LoVo (cell line): ENCODE data around the gene ANKS1B.
"Not testable (repeated sequence)": the region's sequence is repeated elsewhere in the genome, so short reads cannot be mapped to it uniquely, and the experiment has no call there.

Source experiments
- DNase-seq: peaks from one replicate; pipeline ENCODE4 v3.0.0-alpha.2; 2016; ENCODE audit warnings: low spot score

ANKS1B gene

DNA sequence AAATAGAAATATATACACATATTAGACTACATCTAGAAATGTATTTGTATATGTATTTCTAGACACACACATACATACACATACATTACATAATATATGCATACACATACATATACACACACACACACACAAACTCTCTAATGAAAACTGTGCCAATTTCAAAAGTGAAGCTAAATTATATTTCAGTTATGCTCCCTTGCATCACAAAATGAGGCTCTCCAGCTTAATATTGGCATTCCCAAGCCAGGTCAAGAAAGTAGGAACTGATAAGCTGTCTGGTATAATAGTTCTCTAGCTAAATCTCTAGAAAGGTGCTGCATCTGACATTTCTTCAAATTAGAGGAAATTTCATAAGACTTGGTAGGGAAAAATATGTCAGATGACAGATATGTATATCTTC is 280.3 kb downstream of the ANKS1B start:
- no peak for DNase-seq

DNA sequence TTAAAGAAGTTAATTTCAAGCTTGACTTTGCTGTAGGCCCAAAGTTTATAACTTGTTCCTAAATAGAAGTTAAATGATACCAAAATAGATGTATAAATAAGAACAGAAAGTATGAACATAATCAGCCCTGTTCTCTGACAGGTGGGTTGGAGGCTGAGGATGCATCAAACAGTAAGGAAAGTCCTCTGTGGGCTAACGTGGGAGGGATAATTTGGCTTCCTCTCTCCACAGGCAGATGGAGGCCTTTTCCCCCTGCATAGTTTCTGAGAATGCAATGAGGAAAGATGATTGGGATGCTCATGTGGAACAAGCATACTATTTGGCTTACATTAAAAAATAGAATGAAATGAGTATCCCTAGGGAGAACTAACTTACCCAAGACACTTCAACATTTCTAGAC is 280.7 kb downstream of the ANKS1B start:
- DNase-seq: no peak

DNA sequence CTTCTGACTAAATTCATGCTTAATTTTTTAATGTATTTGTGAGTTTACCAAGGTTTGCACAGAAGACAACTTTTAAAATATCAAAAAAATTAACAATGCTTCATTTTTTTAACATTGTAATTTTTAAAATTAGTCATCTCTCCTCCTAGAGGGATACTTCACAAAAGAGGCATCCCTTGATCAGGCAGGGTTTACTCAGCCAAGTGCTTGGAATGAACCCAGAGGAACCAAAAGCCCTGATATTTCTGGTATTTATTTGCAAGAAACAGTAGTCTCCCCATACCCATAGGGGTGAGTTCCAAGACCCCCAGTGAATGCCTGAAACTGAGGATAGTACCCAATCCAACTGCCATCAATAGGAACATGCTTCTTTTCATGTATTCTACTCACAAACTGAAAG is 284.7 kb downstream of the ANKS1B start:
- DNase-seq: no peak

- DNase-seq: no peak
Observed at GRCh38 chr12:99695050-99695449, 289.7 kb downstream of the ANKS1B start.

GRCh38 chr12:99686142-99686541 is 298.6 kb downstream of the ANKS1B start:
- DNase-seq: no peak

- DNase-seq: no peak
Observed at GRCh38 chr12:99680276-99680675, 304.5 kb downstream of the ANKS1B start.

DNA sequence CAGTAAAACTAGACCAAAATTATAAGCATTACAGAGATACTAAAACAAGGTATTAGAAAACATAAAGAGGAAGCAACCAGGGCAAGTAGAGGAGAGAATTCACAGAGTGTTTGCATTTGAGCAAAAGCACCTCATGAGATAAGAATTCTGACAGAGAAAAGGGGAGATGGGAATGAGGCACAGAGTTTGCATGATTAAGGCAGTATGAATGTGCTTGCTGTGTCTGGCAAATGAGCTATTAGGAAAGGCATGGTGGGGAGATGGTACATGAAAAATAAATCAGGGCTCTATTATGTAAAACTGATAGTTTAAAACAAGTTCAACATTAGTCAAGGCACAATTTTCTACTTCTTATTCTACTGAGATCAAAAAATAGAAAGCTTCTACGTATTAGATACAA is 314.1 kb downstream of the ANKS1B start:
- DNase-seq: no peak

GRCh38 chr12:99658671-99659349 is 325.9 kb downstream of the ANKS1B start:
- DNase-seq: peak; percentile 25

- no peak for DNase-seq
Observed at GRCh38 chr12:99649551-99649950, 335.2 kb downstream of the ANKS1B start.

DNA sequence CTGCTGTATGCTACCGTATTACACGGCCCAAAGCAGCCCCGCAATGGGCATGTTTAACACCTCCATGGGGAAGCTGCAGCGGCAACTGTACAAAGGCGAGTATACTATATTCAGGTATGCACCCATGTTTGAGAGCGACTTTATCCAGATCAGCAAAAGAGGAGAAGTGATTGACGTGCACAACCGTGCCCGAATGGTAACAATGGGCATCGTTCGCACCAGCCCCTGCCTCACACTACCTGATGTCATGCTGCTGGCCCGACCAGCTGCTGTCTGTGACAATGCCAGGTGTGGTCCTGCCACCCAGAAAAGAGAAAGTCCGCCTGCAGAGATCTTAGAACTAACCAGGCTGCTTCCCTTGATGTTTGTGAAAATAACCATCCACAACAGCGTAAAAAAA is 336.6 kb downstream of the ANKS1B start:
- no peak for DNase-seq

- no peak for DNase-seq
Observed at GRCh38 chr12:99647453-99647852, 337.3 kb downstream of the ANKS1B start, which contains the start of gene GARIN6. Gene GARIN6 (plus strand): TSS chr12:99647753. CDS start chr12:99648175, 422 bp downstream.

DNA sequence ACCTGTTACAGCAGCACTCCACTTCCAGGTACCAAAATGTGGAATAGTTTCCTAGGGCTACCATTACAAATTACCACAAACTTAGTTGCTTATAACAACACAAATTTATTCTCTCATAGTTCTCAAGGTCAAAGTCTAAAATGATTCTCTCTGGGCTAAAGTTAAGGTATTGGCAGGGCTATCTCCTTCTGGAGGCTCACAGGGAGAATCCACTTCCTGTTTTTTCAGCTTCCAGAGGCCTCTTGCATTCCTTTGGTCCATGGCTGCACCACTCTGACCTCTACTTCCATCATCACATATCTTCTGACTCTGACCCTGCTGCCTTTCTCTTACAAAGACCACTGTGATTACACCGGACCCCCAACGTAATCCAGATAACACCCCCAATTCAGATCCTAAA is 340.1 kb downstream of the ANKS1B start:
- no peak for DNase-seq

DNA sequence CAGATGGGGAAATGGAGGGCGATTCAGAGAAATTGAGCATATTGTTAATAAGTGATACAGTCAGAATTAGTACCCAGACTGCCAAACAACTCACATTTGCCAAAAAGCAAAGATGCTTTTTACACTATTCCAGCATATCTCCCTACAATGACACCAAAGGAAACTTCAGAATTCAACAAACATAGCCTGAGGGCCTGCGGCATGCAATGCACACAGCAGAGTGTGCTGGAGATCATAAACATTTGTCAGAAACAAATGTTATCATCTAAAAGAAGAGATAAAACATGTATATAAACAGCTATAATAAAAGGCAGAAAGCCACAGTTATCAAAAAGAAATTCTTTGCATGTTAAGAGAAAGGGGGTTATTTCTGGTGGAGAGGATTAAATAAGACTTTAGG is 357.3 kb downstream of the ANKS1B start:
- DNase-seq: no peak

DNA sequence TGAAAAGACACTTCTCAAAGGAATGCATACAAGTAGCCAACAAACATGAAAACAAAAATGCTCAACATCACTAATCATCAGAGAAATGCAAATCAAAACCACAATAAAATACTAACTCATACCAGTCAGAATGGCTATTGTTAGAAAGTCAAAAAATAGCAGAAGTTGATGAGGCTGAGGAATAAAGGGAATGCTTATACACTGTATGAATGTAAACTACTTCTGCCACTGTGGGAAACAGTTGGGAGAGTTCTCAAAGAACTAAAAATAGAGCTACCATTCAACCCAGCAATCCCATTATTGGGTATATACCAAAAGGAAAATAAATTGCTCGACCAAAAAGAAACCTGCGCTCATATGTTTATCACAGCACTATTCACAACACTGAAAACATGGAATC is 360.1 kb downstream of the ANKS1B start:
- DNase-seq: not testable (repeated sequence)

DNA sequence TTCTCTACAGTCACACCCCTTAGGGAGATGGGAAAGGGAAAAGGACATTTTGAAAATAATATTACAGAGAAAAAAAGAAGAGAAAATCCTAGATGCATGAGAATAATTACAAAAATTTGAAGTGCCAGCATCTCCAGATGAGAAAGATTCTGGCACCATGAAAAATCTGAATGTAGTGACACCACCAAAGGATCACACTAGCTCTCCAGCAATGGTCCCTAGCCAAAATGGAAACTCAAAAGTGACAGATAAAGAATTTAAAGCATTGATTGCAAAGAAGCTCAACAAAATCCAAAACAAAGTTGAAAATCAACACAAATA is 364.6 kb downstream of the ANKS1B start:
- DNase-seq: no peak

DNA sequence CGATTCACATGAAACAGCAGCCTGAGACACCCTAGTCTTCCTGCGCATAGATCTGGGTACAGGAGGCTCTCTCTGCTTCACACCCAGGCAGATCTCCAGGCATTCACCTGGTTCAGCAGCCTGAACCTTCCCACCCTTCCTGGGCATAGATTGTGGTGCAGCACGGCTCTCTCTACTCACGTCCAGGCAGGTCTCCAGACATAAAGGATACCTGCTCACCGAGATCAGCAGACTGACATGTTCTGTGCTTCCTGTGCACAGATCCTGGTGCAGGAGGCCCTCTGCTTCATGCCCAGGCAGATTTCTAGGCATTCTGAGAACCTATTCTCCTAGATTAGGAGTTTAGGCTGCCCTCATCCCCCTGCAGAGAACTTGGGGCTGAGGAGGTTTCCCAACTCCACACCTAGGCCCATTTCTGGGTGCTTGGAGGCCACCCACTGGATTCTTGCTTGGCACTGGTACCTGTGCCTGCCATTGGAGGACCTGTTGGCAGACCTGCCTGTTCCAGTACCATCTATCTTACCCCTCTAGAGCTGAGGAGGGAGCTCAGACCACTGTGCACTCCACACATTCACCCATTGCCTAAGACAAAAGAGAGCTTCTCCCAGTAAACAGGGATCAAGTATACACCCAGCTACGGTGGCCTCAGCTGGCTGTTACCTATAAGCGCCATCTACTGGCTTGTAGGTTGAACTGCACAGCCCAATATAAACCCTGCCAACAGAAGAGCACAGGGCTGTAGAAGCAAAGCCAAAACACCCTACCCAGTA is 365.2 kb downstream of the ANKS1B start:
- no peak for DNase-seq

DNA sequence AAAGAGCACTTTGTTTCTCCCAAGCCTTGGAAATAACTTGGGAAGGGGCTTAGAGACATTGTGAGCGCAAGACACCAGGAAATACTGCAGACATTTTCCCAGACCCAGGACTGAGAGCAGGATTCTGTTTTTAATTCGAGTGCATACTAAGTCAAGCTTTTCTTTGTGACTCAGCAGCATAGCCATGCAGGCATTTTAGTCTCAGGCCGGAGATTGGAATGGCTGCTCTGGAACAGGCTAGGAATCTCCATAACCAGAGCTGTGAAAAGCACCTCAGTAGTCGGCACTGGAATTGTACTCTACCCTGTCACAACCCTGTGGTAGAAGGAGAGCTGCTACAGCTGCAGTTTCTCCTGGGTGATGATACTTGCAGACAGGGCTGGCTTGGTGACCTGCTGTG is 366.1 kb downstream of the ANKS1B start:
- no peak for DNase-seq

DNA sequence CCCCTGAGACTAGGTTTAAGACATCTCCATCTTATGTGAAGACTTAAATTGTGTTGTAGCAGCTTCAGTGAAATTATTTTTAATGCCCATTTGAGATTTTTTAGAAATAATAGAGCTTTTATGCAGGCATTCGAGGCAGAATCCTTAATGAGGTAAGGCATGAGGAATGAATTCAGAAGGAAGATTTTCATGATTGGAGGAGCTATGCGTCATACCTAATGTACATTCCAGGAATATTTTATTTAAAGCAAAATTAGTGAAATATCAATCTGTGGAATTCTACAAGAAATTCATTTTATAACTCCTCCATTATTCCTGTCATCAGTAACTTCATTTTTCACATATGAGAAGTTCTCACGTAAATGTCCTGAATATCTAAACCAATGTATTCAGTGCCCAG is 373.1 kb downstream of the ANKS1B start:
- DNase-seq: no peak

- no peak for DNase-seq
Observed at GRCh38 chr12:99611117-99611516, 373.6 kb downstream of the ANKS1B start.

DNA sequence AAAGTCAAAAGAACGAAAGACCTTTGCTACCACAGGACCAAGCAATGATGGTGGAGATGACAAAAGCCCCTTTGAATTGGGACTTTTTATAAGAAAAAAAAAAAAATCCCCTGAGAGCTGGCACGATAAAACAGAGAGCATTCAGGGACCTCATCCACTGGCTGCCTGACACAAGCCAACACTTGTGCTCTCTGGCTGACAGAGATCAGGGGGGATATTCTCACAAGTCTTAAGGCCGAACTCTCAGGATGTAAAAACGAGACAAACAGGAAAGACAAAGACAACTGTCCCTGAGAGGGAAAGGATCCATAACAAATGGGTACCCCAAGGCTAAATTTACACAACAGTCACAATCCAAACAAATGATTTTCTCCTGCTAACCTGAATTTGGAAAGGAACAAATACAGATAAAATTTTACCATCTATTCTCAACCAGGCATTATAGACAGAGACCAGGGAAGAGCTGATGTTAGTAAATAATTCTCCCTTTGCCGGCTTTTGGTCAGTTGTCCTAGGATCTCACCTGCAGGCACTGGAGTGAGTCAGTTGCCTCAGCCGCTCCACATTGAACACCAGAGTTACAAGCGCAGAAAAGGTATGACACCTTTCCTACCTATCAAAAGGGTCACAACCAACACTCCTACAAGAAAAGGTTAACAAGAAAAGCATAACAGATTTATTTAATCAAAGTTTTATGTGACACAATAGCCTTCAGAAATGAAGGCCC is 375.1 kb downstream of the ANKS1B start:
- no peak for DNase-seq

GRCh38 chr12:99600388-99600787 is 384.3 kb downstream of the ANKS1B start:
- no peak for DNase-seq

- DNase-seq: no peak
Observed at GRCh38 chr12:99598785-99599184, 386.0 kb downstream of the ANKS1B start.

DNA sequence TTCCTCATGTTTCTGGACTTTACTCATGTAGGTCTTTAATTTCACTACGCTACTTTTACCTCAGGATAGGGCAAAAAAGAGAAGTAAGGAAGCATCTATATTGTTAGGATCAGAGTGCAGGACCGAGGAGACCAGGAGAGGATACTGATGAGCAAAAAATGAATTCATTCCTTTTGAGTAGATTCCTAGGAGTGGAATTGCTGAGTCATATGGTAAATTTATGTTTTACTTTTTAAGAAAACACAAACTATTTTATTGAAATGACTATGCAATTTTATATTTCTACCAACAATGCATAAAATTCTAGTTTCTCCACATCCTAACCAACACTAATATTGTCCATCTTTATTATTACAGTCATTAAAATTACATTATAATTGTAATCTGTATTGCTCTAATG is 388.0 kb downstream of the ANKS1B start:
- no peak for DNase-seq
